Vagina (tissue), 2 donors: ENCODE measurements around the gene LMNA. TPM values are rescaled to one million over a fixed set of nuclear protein-coding genes. Genes with fewer than 3 reads are reported as not detected.
A peak's percentile ranks its signal among the peaks of the same experiment; 100 is the strongest.

ENCODE experiments used
- DNase-seq, 2 donors: peaks; one replicate each; pipeline ENCODE4 v3.0.0-alpha.2; 2017; ENCODE audit errors: extremely low spot score in 2 of 2
- H3K27ac ChIP-seq: fragments of 200-600 bp; sonication (generic); one replicate; pipeline ENCODE4 v1.5.1; 2019
- H3K27me3 ChIP-seq: fragments of 200-600 bp; sonication (generic); one replicate; pipeline ENCODE4 v1.5.1; 2019
- H3K36me3 ChIP-seq, 2 donors: fragments of 200-600 bp; sonication (generic); one replicate each; pipeline ENCODE4 v1.5.1; 2017 to 2019
- H3K4me1 ChIP-seq: fragments of 200-600 bp; sonication (generic); one replicate; pipeline ENCODE4 v1.5.1; 2019
- H3K4me3 ChIP-seq, 2 donors: fragments of 200-600 bp; sonication (generic); 1 replicate in 1 of 2; 2 replicates in 1 of 2; pipeline ENCODE4 v1.5.1; 2016 to 2019
- H3K9me3 ChIP-seq: fragments of 200-600 bp; sonication (generic); one replicate; pipeline ENCODE4 v1.5.1; 2019
- CTCF ChIP-seq, 3 experiments: fragments of 450-650 bp in 2 of 3; fragments of 200-600 bp in 1 of 3; sonication (generic) in 1 of 3; IDR thresholded peaks; one replicate each; pipeline ENCODE4 v1.5.1; 2017 to 2019; ENCODE audit warnings: antibody characterized with exemption in 3 of 3, mild to moderate bottlenecking in 2 of 3, moderate library complexity in 2 of 3
- POLR2A ChIP-seq, 2 donors: fragments of 450-650 bp; IDR thresholded peaks; one replicate each; pipeline ENCODE4 v1.6.1; 2017; ENCODE audit warnings: antibody characterized with exemption in 2 of 2, mild to moderate bottlenecking in 2 of 2, moderate library complexity in 2 of 2
- POLR2AphosphoS5 ChIP-seq, 2 donors: sonication (generic); formaldehyde crosslinking; IDR thresholded peaks; one replicate each; pipeline ENCODE4 v1.9.0; 2017; ENCODE audit warnings: antibody characterized with exemption in 2 of 2, mild to moderate bottlenecking in 2 of 2, low read depth in 1 of 2; ENCODE audit not compliant: insufficient read depth in 1 of 2
- intact Hi-C: fragments of 100-400 bp; cut with DNase I; formaldehyde crosslinking; loops from one replicate; pipeline ENCODE4 v1.15.1; 2023
- total RNA-seq: library from RNA; depleted of rRNA; stranded (reverse); fragments of >200 nt; gene quantifications from one replicate; pipeline ENCODE4 v1.2.3, GENCODE V29; 2016

The LMNA gene
- total RNA-seq, 1 donor from 2014 or later: 436 TPM

GRCh38 chr1:156073740-156074139 is 40.8 kb upstream of the LMNA start:
- H3K4me3 ChIP-seq: no peak overlapping the region
- TF ChIP-seq CTCF (IDR thresholded peaks at IDR 0.05): no peak
- no peaks in the 10 kb centered on the region for H3K27me3 ChIP-seq
- no peak for DNase-seq
- no peak overlapping the region for H3K27ac ChIP-seq
- peaks cover 13% of the 10 kb centered on the region for H3K4me1 ChIP-seq
- no peaks in the 10 kb centered on the region for H3K36me3 ChIP-seq
- intact Hi-C loops: no loop called here
- H3K9me3 ChIP-seq: no peaks in the 10 kb centered on the region

- Histone ChIP-seq H3K4me1 (peaks cover 13% of the 10 kb centered on the region), H3K27ac (no peak overlapping the region), H3K4me3 (no peak overlapping the region), H3K9me3 (no peaks in the 10 kb centered on the region), H3K36me3 (no peaks in the 10 kb centered on the region), H3K27me3 (no peaks in the 10 kb centered on the region)
- no peak for DNase-seq
- no peak for TF ChIP-seq POLR2A (IDR thresholded peaks at IDR 0.05)
- TF ChIP-seq POLR2AphosphoS5 (IDR thresholded peaks at IDR 0.05; ENCODE audit: insufficient read depth in 1 of 2, low read depth in 1 of 2): no peak
- intact Hi-C loops: no loop called here
These were observed 39.9 kb upstream of the LMNA start for GRCh38 chr1:156074661-156075060.

GRCh38 chr1:156075162-156075561 is 39.3 kb upstream of the LMNA start:
- H3K4me3 ChIP-seq: no peak overlapping the region
- peaks cover 13% of the 10 kb centered on the region for H3K4me1 ChIP-seq
- no peak for TF ChIP-seq CTCF (IDR thresholded peaks at IDR 0.05)
- H3K27me3 ChIP-seq: no peaks in the 10 kb centered on the region
- H3K9me3 ChIP-seq: no peaks in the 10 kb centered on the region
- no peaks in the 10 kb centered on the region for H3K36me3 ChIP-seq
- DNase-seq: no peak
- intact Hi-C loops: no loop called here
- no peak overlapping the region for H3K27ac ChIP-seq

GRCh38 chr1:156075775-156076204 is 38.7 kb upstream of the LMNA start:
- TF ChIP-seq POLR2AphosphoS5 (IDR thresholded peaks at IDR 0.05; ENCODE audit: insufficient read depth in 1 of 2, low read depth in 1 of 2) (no peak), POLR2A (IDR thresholded peaks at IDR 0.05) (no peak), CTCF (IDR thresholded peaks at IDR 0.05) (no peak)
- H3K27me3 ChIP-seq: no peaks in the 10 kb centered on the region
- H3K36me3 ChIP-seq: no peaks in the 10 kb centered on the region
- H3K4me1 ChIP-seq: peaks cover 18% of the 10 kb centered on the region
- no peak for DNase-seq
- peak overlapping the region; percentile 53 to 77 for H3K4me3 ChIP-seq
- H3K27ac ChIP-seq: peak overlapping the region; percentile 34
- intact Hi-C loops: no loop called here
- H3K9me3 ChIP-seq: no peaks in the 10 kb centered on the region

GRCh38 chr1:156076609-156077429 is 37.7 kb upstream of the LMNA start:
- Histone ChIP-seq H3K27ac (peak overlapping the region; percentile 34), H3K4me1 (peaks cover 26% of the 10 kb centered on the region)
- intact Hi-C loops: no loop called here

More at GRCh38 chr1:156076609-156077429, 37.7 kb upstream of the LMNA start:
- TF ChIP-seq POLR2A (IDR thresholded peaks at IDR 0.05): peak in 1 of 2 donors; percentile 16
- TF ChIP-seq CTCF (IDR thresholded peaks at IDR 0.05): no peak
- TF ChIP-seq POLR2AphosphoS5 (IDR thresholded peaks at IDR 0.05; ENCODE audit: insufficient read depth in 1 of 2, low read depth in 1 of 2): peak in 1 of 2 donors; percentile 86
- no peak for DNase-seq
- H3K36me3 ChIP-seq: no peaks in the 10 kb centered on the region
- peak overlapping the region; percentile 53 to 77 for H3K4me3 ChIP-seq
- H3K27me3 ChIP-seq: no peaks in the 10 kb centered on the region
- no peaks in the 10 kb centered on the region for H3K9me3 ChIP-seq
